SU-DHL-6 (cell line): Measurements from ENCODE around the gene BMAL2.

Experiments used
- H2AFZ ChIP-seq: fragments of 200-600 bp; sonication (generic); 2 replicates; pipeline ENCODE4 v1.6.1; 2014; ENCODE audit warnings: low read depth, mild to moderate bottlenecking, moderate library complexity, mixed read lengths, antibody characterized with exemption, low read length; ENCODE audit not compliant: severe bottlenecking
- H3F3A ChIP-seq: fragments of 200-600 bp; shearing (Covaris generic); 2 replicates; pipeline ENCODE4 v1.6.0; 2016; ENCODE audit warnings: antibody characterized with exemption, mild to moderate bottlenecking; ENCODE audit not compliant: insufficient read depth
- H3K27ac ChIP-seq: fragments of 200-600 bp; sonication (generic); 2 replicates; pipeline ENCODE4 v1.5.1; 2016; ENCODE audit warnings: low read depth, mild to moderate bottlenecking, low read length, moderate library complexity, mixed read lengths
- H3K27me3 ChIP-seq: fragments of 200-600 bp; sonication (generic), shearing (Covaris generic); 2 replicates; pipeline ENCODE4 v1.6.0; 2014; ENCODE audit warnings: mild to moderate bottlenecking, low read length
- H3K36me3 ChIP-seq: fragments of 200-600 bp; sonication (generic); 2 replicates; pipeline ENCODE4 v1.6.1; 2014; ENCODE audit warnings: mild to moderate bottlenecking, low read length, mixed read lengths
- H3K4me2 ChIP-seq: fragments of 300-600, 200-600 bp; shearing (Covaris generic), sonication (generic); 2 replicates; pipeline ENCODE4 v1.6.0; 2014; ENCODE audit warnings: low read length, low read depth, mild to moderate bottlenecking; ENCODE audit not compliant: poor library complexity, severe bottlenecking
- H3K4me3 ChIP-seq: fragments of 200-600 bp; sonication (generic); 2 replicates; pipeline ENCODE4 v1.5.1; 2014; ENCODE audit warnings: antibody characterized with exemption, low read length, mild to moderate bottlenecking, mixed read lengths; ENCODE audit not compliant: insufficient read depth, poor library complexity, severe bottlenecking
- H3K79me2 ChIP-seq: fragments of 200-600 bp; sonication (generic); 2 replicates; pipeline ENCODE4 v1.6.1; 2014; ENCODE audit warnings: mild to moderate bottlenecking, low read length, moderate library complexity; ENCODE audit not compliant: insufficient read depth
- H3K9ac ChIP-seq: fragments of 200-600 bp; sonication (generic); 2 replicates; pipeline ENCODE4 v1.7.0; 2014; ENCODE audit warnings: mild to moderate bottlenecking, low read length
- H3K9me2 ChIP-seq: fragments of 200-600 bp; sonication (generic); replicated peaks from 2 replicates; pipeline ENCODE4 v1.6.1; 2014; ENCODE audit warnings: low read length; ENCODE audit not compliant: insufficient read depth
- H3K9me3 ChIP-seq: fragments of 200-600 bp; sonication (generic); 2 replicates; pipeline ENCODE4 v1.6.1; 2014; ENCODE audit warnings: low read length, mixed read lengths; ENCODE audit not compliant: insufficient read depth
- H4K20me1 ChIP-seq: fragments of 200-600 bp; sonication (generic); 2 replicates; pipeline ENCODE4 v1.6.1; 2014; ENCODE audit warnings: low read depth, mild to moderate bottlenecking, antibody characterized with exemption, low read length, moderate library complexity, mixed read lengths
- EZH2phosphoT487 ChIP-seq: fragments of 200-600 bp; sonication (generic), shearing (Covaris generic); conservative IDR thresholded peaks from 2 replicates; pipeline ENCODE4 v1.6.1; 2018; ENCODE audit warnings: mild to moderate bottlenecking, antibody characterized with exemption, low read length, moderate library complexity, mixed read lengths
- TF ChIP-seq, protein P1 (sequence below): fragments of 200-600 bp; sonication (generic); IDR thresholded peaks from one replicate; pipeline ENCODE4 v1.5.1; 2017; ENCODE audit warnings: antibody characterized with exemption, mild to moderate bottlenecking, low read length, moderate library complexity; ENCODE audit not compliant: insufficient read depth, poor library complexity, severe bottlenecking

Gene BMAL2

GRCh38 chr12:27343255-27344000 is 10.8 kb downstream of the BMAL2 start:
- no peak overlapping the region for H2AFZ ChIP-seq
- TF ChIP-seq, protein P1, sequence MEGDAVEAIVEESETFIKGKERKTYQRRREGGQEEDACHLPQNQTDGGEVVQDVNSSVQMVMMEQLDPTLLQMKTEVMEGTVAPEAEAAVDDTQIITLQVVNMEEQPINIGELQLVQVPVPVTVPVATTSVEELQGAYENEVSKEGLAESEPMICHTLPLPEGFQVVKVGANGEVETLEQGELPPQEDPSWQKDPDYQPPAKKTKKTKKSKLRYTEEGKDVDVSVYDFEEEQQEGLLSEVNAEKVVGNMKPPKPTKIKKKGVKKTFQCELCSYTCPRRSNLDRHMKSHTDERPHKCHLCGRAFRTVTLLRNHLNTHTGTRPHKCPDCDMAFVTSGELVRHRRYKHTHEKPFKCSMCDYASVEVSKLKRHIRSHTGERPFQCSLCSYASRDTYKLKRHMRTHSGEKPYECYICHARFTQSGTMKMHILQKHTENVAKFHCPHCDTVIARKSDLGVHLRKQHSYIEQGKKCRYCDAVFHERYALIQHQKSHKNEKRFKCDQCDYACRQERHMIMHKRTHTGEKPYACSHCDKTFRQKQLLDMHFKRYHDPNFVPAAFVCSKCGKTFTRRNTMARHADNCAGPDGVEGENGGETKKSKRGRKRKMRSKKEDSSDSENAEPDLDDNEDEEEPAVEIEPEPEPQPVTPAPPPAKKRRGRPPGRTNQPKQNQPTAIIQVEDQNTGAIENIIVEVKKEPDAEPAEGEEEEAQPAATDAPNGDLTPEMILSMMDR, result no peak
- no peak for TF ChIP-seq EZH2phosphoT487
- H3K4me3 ChIP-seq, result no peak overlapping the region
- H3K36me3 ChIP-seq, result no peaks in the 10 kb centered on the region
- H3F3A ChIP-seq, result no peaks in the 10 kb centered on the region
- H4K20me1 ChIP-seq, result no peaks in the 10 kb centered on the region
- no peaks in the 10 kb centered on the region for H3K9me2 ChIP-seq
- H3K27me3 ChIP-seq, result no peaks in the 10 kb centered on the region
- H3K79me2 ChIP-seq, result no peaks in the 10 kb centered on the region
- H3K4me2 ChIP-seq, result no peak overlapping the region
- no peak overlapping the region for H3K9ac ChIP-seq
- H3K9me3 ChIP-seq, result no peaks in the 10 kb centered on the region
- no peak overlapping the region for H3K27ac ChIP-seq

DNA sequence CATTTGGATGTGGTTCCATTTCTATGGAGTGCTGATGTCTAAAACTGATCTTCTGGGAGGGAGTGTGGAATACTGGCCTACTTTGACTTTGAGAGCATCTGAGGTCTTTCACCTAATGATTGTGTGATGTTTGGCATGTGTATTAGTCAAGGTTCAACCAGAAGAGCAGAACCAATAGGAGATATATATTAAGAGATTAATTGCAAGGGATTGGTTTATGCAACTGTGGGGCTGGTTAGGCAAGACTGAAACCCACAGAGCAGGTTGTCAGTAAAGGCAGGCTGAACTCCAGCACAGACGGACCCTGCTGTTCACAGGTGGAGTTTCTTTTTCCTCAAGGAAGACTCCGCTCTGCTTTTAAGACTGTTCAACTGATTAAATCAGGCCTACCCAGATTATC is 11.6 kb downstream of the BMAL2 start:
- no peak overlapping the region for H3K27ac ChIP-seq
- no peak overlapping the region for H3K4me3 ChIP-seq
- no peaks in the 10 kb centered on the region for H3K36me3 ChIP-seq
- H3K4me2 ChIP-seq, result no peak overlapping the region
- H3K9ac ChIP-seq, result no peak overlapping the region
- H3K79me2 ChIP-seq, result no peaks in the 10 kb centered on the region
- no peaks in the 10 kb centered on the region for H4K20me1 ChIP-seq
- no peaks in the 10 kb centered on the region for H3F3A ChIP-seq
- no peak overlapping the region for H2AFZ ChIP-seq
- no peaks in the 10 kb centered on the region for H3K9me2 ChIP-seq
- no peaks in the 10 kb centered on the region for H3K9me3 ChIP-seq
- no peaks in the 10 kb centered on the region for H3K27me3 ChIP-seq
- no peak for TF ChIP-seq EZH2phosphoT487
- TF ChIP-seq, protein P1, result no peak

GRCh38 chr12:27344760-27345159 is 12.1 kb downstream of the BMAL2 start:
- no peak for TF ChIP-seq EZH2phosphoT487
- TF ChIP-seq, protein P1, result no peak
- H3F3A ChIP-seq, result no peaks in the 10 kb centered on the region
- no peaks in the 10 kb centered on the region for H3K9me2 ChIP-seq
- no peak overlapping the region for H3K27ac ChIP-seq
- H3K9me3 ChIP-seq, result no peaks in the 10 kb centered on the region
- H2AFZ ChIP-seq, result no peak overlapping the region
- H3K36me3 ChIP-seq, result no peaks in the 10 kb centered on the region
- H3K9ac ChIP-seq, result no peak overlapping the region
- no peak overlapping the region for H3K4me3 ChIP-seq
- H3K79me2 ChIP-seq, result no peaks in the 10 kb centered on the region
- no peak overlapping the region for H3K4me2 ChIP-seq
- H3K27me3 ChIP-seq, result no peaks in the 10 kb centered on the region
- H4K20me1 ChIP-seq, result no peaks in the 10 kb centered on the region
